Activated T-helper 17 cell treated with anti-CD3 and anti-CD28 coated beads, Interleukin-2, amount 50 U/mL, for 72 hours (primary cell): ENCODE results near the gene CTPS2. TPM values are rescaled to one million over a fixed set of nuclear protein-coding genes. Genes with fewer than 3 reads are reported as not detected.
"Not testable (repeated sequence)": the region's sequence is repeated elsewhere in the genome, so short reads cannot be mapped to it uniquely, and the experiment has no call there.

ENCODE experiments used
- ATAC-seq: fragments of 150-1000 bp; cut with Tn5 transposase; replicated peaks from 2 replicates; pipeline ENCODE4 v1.10.0; 2021; ENCODE audit warnings: mild to moderate bottlenecking, moderate library complexity
- H3K27ac Mint-ChIP-seq: one replicate; pipeline ENCODE4 v1.8.0; 2022; ENCODE audit warnings: mixed read lengths
- H3K27me3 Mint-ChIP-seq: one replicate; pipeline ENCODE4 v1.8.0; 2022; ENCODE audit warnings: mixed read lengths
- H3K36me3 Mint-ChIP-seq: one replicate; pipeline ENCODE4 v1.8.0; 2022; ENCODE audit warnings: low read depth, mild to moderate bottlenecking, mixed read lengths
- H3K4me1 Mint-ChIP-seq: one replicate; pipeline ENCODE4 v1.8.0; 2022; ENCODE audit warnings: mixed read lengths
- H3K4me3 Mint-ChIP-seq: one replicate; pipeline ENCODE4 v1.8.0; 2022; ENCODE audit warnings: mild to moderate bottlenecking, mixed read lengths
- H3K9me3 Mint-ChIP-seq: one replicate; pipeline ENCODE4 v1.8.0; 2022; ENCODE audit warnings: mixed read lengths
- total RNA-seq, 2 donors: library from RNA; stranded (reverse); gene quantifications; one replicate each; pipeline ENCODE4 v1.2.3, GENCODE V29; 2022

Gene CTPS2
- total RNA-seq, 2 donors from 2014 or later: 2.0 to 3.3 TPM

GRCh38 chrX:16588266-16588665 is 124.2 kb downstream of the CTPS2 start:
- H3K27ac Mint-ChIP-seq: no peak overlapping the region
- no peaks in the 10 kb centered on the region for H3K9me3 Mint-ChIP-seq
- H3K36me3 Mint-ChIP-seq: peaks cover 6% of the 10 kb centered on the region
- no peaks in the 10 kb centered on the region for H3K27me3 Mint-ChIP-seq
- H3K4me1 Mint-ChIP-seq: no peaks in the 10 kb centered on the region
- H3K4me3 Mint-ChIP-seq: no peak overlapping the region
- ATAC-seq: no peak

- ATAC-seq: no peak
- Mint-ChIP-seq H3K36me3 (peaks cover 6% of the 10 kb centered on the region), H3K9me3 (no peaks in the 10 kb centered on the region), H3K4me1 (no peaks in the 10 kb centered on the region), H3K27ac (no peak overlapping the region), H3K4me3 (no peak overlapping the region), H3K27me3 (no peaks in the 10 kb centered on the region)
These were observed 124.6 kb downstream of the CTPS2 start for GRCh38 chrX:16587836-16588235.

DNA sequence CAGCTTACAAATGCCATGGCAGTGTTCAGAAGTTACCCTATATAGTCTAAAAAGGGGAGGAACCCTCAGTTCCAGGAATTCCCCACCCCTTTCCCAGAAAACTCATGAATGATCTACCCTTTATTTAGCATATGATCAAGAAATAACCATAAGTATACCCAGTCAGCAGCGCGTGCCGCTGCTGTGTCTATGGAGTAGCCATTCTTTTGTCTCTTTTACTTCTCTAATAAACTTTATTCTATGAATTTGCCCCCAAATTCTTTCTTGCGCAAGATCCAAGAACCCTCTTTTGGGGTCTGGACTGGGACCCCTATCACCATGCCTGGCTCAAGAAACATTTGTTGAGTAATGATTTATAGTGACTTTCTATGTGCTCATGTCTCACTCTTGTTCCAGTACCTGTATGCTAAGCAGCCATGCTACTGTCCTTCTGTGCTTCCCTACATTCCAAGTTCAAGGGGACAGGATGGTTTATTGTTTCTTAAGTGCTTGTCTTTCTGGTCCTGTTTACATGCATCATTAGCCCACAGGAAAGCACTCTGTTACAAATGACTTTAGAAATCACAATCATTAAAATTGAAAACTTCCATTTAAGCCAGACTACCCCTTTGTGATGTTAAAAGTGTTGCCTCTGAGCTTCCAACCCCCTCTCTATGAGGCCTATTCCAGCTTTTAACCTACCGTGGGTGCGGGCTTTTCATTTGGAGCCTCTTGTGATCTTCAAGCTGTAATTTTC is 125.9 kb downstream of the CTPS2 start:
- Mint-ChIP-seq H3K36me3 (peaks cover 6% of the 10 kb centered on the region), H3K4me1 (no peaks in the 10 kb centered on the region), H3K27ac (no peak overlapping the region), H3K4me3 (no peak overlapping the region), H3K27me3 (no peaks in the 10 kb centered on the region), H3K9me3 (no peaks in the 10 kb centered on the region)
- ATAC-seq: no peak

GRCh38 chrX:16585486-16586376 is 126.7 kb downstream of the CTPS2 start:
- no peak for ATAC-seq
- Mint-ChIP-seq H3K36me3 (peaks cover 6% of the 10 kb centered on the region), H3K9me3 (no peaks in the 10 kb centered on the region), H3K27ac (no peak overlapping the region), H3K4me3 (no peak overlapping the region), H3K4me1 (no peaks in the 10 kb centered on the region), H3K27me3 (no peaks in the 10 kb centered on the region)

- ATAC-seq: not testable (repeated sequence)
These were observed 132.3 kb downstream of the CTPS2 start for GRCh38 chrX:16580004-16580797.

GRCh38 chrX:16579517-16579916 is 133.0 kb downstream of the CTPS2 start:
- H3K36me3 Mint-ChIP-seq: no peaks in the 10 kb centered on the region
- H3K4me3 Mint-ChIP-seq: no peak overlapping the region
- no peaks in the 10 kb centered on the region for H3K4me1 Mint-ChIP-seq
- H3K27me3 Mint-ChIP-seq: no peaks in the 10 kb centered on the region
- H3K27ac Mint-ChIP-seq: no peak overlapping the region
- H3K9me3 Mint-ChIP-seq: no peaks in the 10 kb centered on the region
- no peak for ATAC-seq

More at GRCh38 chrX:16580004-16580797, 132.3 kb downstream of the CTPS2 start:
- not testable (repeated sequence) for H3K27ac Mint-ChIP-seq, H3K36me3 Mint-ChIP-seq, H3K4me1 Mint-ChIP-seq, H3K9me3 Mint-ChIP-seq, H3K27me3 Mint-ChIP-seq, H3K4me3 Mint-ChIP-seq

DNA sequence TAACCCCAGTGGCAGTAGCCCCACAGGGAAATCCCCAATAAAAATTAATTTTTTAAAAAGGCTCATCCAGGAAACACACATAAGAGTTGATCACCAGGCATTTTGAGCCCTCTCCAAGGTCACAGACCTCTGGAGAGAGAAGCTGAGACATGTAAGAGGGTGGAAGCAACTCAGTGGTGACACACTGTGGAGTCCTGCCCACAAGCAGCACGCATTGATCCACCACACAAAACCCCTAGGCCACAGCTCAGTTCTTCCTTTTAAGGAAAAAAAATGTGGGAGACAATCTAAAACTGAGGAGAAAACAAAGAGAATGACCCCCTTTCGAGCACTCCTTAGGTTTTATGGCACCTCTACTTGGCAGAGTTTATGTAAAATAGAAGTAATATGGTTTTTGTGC is 134.3 kb downstream of the CTPS2 start:
- H3K27me3 Mint-ChIP-seq: no peaks in the 10 kb centered on the region
- no peaks in the 10 kb centered on the region for H3K36me3 Mint-ChIP-seq
- ATAC-seq: no peak
- no peaks in the 10 kb centered on the region for H3K4me1 Mint-ChIP-seq
- H3K9me3 Mint-ChIP-seq: no peaks in the 10 kb centered on the region
- no peak overlapping the region for H3K27ac Mint-ChIP-seq
- H3K4me3 Mint-ChIP-seq: no peak overlapping the region

GRCh38 chrX:16577483-16578029 is 134.9 kb downstream of the CTPS2 start:
- no peak for ATAC-seq
- no peaks in the 10 kb centered on the region for H3K36me3 Mint-ChIP-seq
- no peak overlapping the region for H3K27ac Mint-ChIP-seq
- no peaks in the 10 kb centered on the region for H3K9me3 Mint-ChIP-seq
- H3K4me3 Mint-ChIP-seq: no peak overlapping the region
- no peaks in the 10 kb centered on the region for H3K4me1 Mint-ChIP-seq
- no peaks in the 10 kb centered on the region for H3K27me3 Mint-ChIP-seq

GRCh38 chrX:16575388-16575787 is 137.1 kb downstream of the CTPS2 start:
- ATAC-seq, H3K4me1 Mint-ChIP-seq, H3K27me3 Mint-ChIP-seq, H3K27ac Mint-ChIP-seq, H3K4me3 Mint-ChIP-seq, H3K36me3 Mint-ChIP-seq, H3K9me3 Mint-ChIP-seq: not testable (repeated sequence)

DNA sequence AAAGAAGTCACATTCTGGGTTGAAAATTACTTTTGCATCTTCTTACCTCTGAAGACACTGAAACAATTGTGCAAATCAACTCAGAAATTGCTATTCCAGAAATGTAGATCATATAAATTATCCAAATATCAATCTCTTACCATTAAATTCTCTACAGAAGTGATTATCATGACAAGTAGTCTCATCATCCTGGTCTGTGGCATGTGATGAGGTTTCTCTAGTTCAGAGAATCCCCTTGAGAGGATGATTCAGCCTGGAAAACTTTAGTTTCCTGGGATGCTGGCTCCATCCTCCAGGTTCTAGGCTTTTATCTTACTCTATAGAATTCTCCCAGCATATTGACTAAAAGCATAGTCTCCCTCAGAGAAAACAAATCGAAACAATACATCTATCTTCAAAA is 138.7 kb downstream of the CTPS2 start:
- H3K27ac Mint-ChIP-seq: no peak overlapping the region

GRCh38 chrX:16567681-16568080 is 144.8 kb downstream of the CTPS2 start:
- Mint-ChIP-seq H3K9me3 (no peaks in the 10 kb centered on the region), H3K36me3 (no peaks in the 10 kb centered on the region), H3K4me1 (no peaks in the 10 kb centered on the region), H3K27ac (no peak overlapping the region), H3K4me3 (no peak overlapping the region), H3K27me3 (no peaks in the 10 kb centered on the region)
- ATAC-seq: no peak

More for the DNA sequence above, 138.7 kb downstream of the CTPS2 start:
- no peaks in the 10 kb centered on the region for H3K9me3 Mint-ChIP-seq
- no peak overlapping the region for H3K4me3 Mint-ChIP-seq
- no peaks in the 10 kb centered on the region for H3K4me1 Mint-ChIP-seq
- no peaks in the 10 kb centered on the region for H3K36me3 Mint-ChIP-seq
- H3K27me3 Mint-ChIP-seq: no peaks in the 10 kb centered on the region
- ATAC-seq: no peak

GRCh38 chrX:16566571-16566970 is 145.9 kb downstream of the CTPS2 start:
- Mint-ChIP-seq H3K4me1 (no peaks in the 10 kb centered on the region), H3K4me3 (no peak overlapping the region), H3K27me3 (no peaks in the 10 kb centered on the region), H3K27ac (no peak overlapping the region), H3K9me3 (no peaks in the 10 kb centered on the region), H3K36me3 (no peaks in the 10 kb centered on the region)
- no peak for ATAC-seq

DNA sequence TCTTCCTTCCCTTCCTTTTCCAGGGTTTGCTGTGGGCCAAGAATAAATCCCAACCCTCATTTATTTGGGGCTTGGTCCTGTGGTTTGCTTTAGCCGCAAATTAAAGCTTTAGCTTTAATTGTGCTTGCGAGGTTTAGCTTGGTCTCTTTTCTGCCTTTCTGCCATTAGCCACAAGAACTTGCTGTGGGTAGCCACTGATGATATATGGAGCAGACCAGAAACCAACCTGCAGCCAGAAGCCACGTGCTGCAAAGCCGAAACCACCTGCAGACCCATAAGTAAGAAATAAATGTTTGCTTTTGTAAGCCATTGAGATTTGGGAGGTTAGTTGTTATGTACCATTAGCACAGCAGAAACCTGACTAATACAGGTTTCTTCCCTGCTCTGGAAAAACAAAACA is 152.3 kb downstream of the CTPS2 start:
- Mint-ChIP-seq H3K4me3 (no peak overlapping the region), H3K27ac (no peak overlapping the region), H3K36me3 (no peaks in the 10 kb centered on the region), H3K27me3 (no peaks in the 10 kb centered on the region), H3K4me1 (peaks cover 5% of the 10 kb centered on the region), H3K9me3 (no peaks in the 10 kb centered on the region)
- no peak for ATAC-seq

DNA sequence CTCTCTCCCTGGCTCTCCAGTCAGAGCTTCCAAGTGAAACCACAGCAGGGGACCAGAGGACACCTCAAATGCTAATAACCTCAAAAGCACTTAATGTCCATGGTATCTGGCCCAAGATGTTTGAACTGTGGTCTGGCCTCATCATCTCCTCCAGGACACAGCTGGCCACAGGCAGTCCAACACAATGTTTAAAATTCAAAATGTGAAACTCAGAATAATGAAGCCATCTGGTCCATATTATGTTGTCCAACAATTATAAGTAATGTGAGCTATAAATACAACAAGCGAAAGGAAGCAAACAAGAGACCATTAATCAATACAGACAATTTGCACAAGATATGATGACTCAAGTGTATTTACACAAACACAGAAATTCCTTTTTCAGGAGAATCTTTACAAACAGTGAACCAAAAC is 153.3 kb downstream of the CTPS2 start:
- Mint-ChIP-seq H3K4me1 (peaks cover 5% of the 10 kb centered on the region), H3K36me3 (no peaks in the 10 kb centered on the region), H3K27ac (no peak overlapping the region), H3K27me3 (no peaks in the 10 kb centered on the region), H3K4me3 (no peak overlapping the region), H3K9me3 (no peaks in the 10 kb centered on the region)
- no peak for ATAC-seq
